NCI-H524 (cell line): Measurements from ENCODE around the gene CDK5RAP1.
"Not testable (repeated sequence)": the region's sequence is repeated elsewhere in the genome, so short reads cannot be mapped to it uniquely, and the experiment has no call there.

Source experiments
- DNase-seq, 2 experiments: peaks; one replicate each; lab custom pipeline; 2025; lab: John Stamatoyannopoulos, UW

CDK5RAP1 gene

GRCh38 chr20:33419140-33419974 is 18.0 kb upstream of the CDK5RAP1 start:
- DNase-seq = peak; percentile 71 to 85

- DNase-seq = no peak
These were observed 16.7 kb upstream of the CDK5RAP1 start for GRCh38 chr20:33418033-33418432.

- DNase-seq = peak; percentile 57 to 73
These were observed 14.6 kb upstream of the CDK5RAP1 start for GRCh38 chr20:33415948-33416347.

GRCh38 chr20:33412484-33412838 is 11.1 kb upstream of the CDK5RAP1 start:
- no peak for DNase-seq

GRCh38 chr20:33411711-33412483 is 10.6 kb upstream of the CDK5RAP1 start:
- no peak for DNase-seq

- peak; percentile 85 to 92 for DNase-seq
These were observed 9.9 kb upstream of the CDK5RAP1 start for GRCh38 chr20:33411242-33411641.

- DNase-seq = no peak
These were observed 8.9 kb upstream of the CDK5RAP1 start for GRCh38 chr20:33410081-33410742.

- DNase-seq = no peak
These were observed 7.7 kb upstream of the CDK5RAP1 start for GRCh38 chr20:33408716-33409654.

- DNase-seq = no peak
These were observed 7.0 kb upstream of the CDK5RAP1 start for GRCh38 chr20:33408313-33408712.

- DNase-seq = no peak
These were observed 6.5 kb upstream of the CDK5RAP1 start for GRCh38 chr20:33407796-33408195.

- no peak for DNase-seq
These were observed 5.9 kb upstream of the CDK5RAP1 start for GRCh38 chr20:33407251-33407650.

- no peak for DNase-seq
These were observed 3.0 kb upstream of the CDK5RAP1 start for GRCh38 chr20:33404281-33404680.

- DNase-seq = no peak
These were observed 626 bp upstream of the CDK5RAP1 start for GRCh38 chr20:33401921-33402369.

- DNase-seq = peak in 1 of 2 experiments; percentile 67
These were observed 521 bp downstream of the CDK5RAP1 start for GRCh38 chr20:33400812-33401183.

- DNase-seq = no peak
These were observed 1.4 kb downstream of the CDK5RAP1 start for GRCh38 chr20:33399924-33400323.

- peak in 1 of 2 experiments; percentile 20 for DNase-seq
These were observed 6.6 kb downstream of the CDK5RAP1 start for GRCh38 chr20:33394718-33395117.

GRCh38 chr20:33393609-33394008 is 7.7 kb downstream of the CDK5RAP1 start:
- no peak for DNase-seq

GRCh38 chr20:33391722-33392415 is 9.4 kb downstream of the CDK5RAP1 start:
- DNase-seq = peak; percentile 65 to 80

GRCh38 chr20:33389326-33389725 is 12.0 kb downstream of the CDK5RAP1 start:
- DNase-seq = not testable (repeated sequence)

GRCh38 chr20:33388268-33388667 is 13.1 kb downstream of the CDK5RAP1 start:
- DNase-seq = no peak

- no peak for DNase-seq
These were observed 14.1 kb downstream of the CDK5RAP1 start for GRCh38 chr20:33387177-33387576.
